Kidney (tissue), 14 donors: ENCODE results near the gene DNAJB8. TPM values are rescaled to one million over a fixed set of nuclear protein-coding genes. Genes with fewer than 3 reads are reported as not detected.

ENCODE experiments used
- DNase-seq, 5 donors: peaks; one replicate each; pipeline ENCODE4 v3.0.0-alpha.2; 2013 to 2020
- FAIRE-seq: peaks from 2 replicates; lab custom pipeline; 2012; peaks lifted over from hg19 to GRCh38; lab: Jason Lieb, UNC
- H3K27ac ChIP-seq, 2 donors: one replicate each; pipeline ENCODE4 v1.7.0; 2013; ENCODE audit warnings: low read depth in 2 of 2, low read length in 2 of 2, inconsistent platforms in 1 of 2
- H3K27me3 ChIP-seq: one replicate; pipeline ENCODE4 v1.7.1; 2013; ENCODE audit warnings: low read length, inconsistent platforms; ENCODE audit not compliant: control insufficient read depth, insufficient read depth
- H3K36me3 ChIP-seq, 3 donors: one replicate each; pipeline versions ENCODE4 v1.7.0 to v1.7.1; 2013; ENCODE audit warnings: low read length in 3 of 3, control low read depth in 1 of 3, inconsistent platforms in 1 of 3; ENCODE audit not compliant: insufficient read depth in 3 of 3, control insufficient read depth in 2 of 3
- H3K4me1 ChIP-seq, 3 donors: one replicate each; pipeline versions ENCODE4 v1.7.0 to v1.7.1; 2013; ENCODE audit warnings: low read length in 3 of 3, inconsistent platforms in 1 of 3, low read depth in 1 of 3; ENCODE audit not compliant: control insufficient read depth in 2 of 3, insufficient read depth in 2 of 3
- H3K4me3 ChIP-seq, 3 donors: one replicate each; pipeline versions ENCODE4 v1.7.0 to v1.8.1; 2013; ENCODE audit warnings: low read length in 3 of 3, control low read depth in 1 of 3, inconsistent platforms in 1 of 3
- H3K9ac ChIP-seq, 3 donors: one replicate each; pipeline versions ENCODE4 v1.7.0 to v1.7.1; 2013; ENCODE audit warnings: low read length in 3 of 3, control low read depth in 1 of 3, inconsistent platforms in 1 of 3
- H3K9me3 ChIP-seq, 3 donors: one replicate each; pipeline versions ENCODE4 v1.7.0 to v1.7.1; 2013; ENCODE audit warnings: low read length in 3 of 3, control low read depth in 1 of 3, inconsistent platforms in 1 of 3; ENCODE audit not compliant: control insufficient read depth in 2 of 3, insufficient read depth in 1 of 3
- CTCF ChIP-seq: IDR thresholded peaks from 3 replicates; pipeline ENCODE4 v1.5.1; 2012; ENCODE audit warnings: mild to moderate bottlenecking, moderate library complexity, borderline replicate concordance; ENCODE audit not compliant: insufficient read depth; ENCODE audit errors: extremely low read depth
- intact Hi-C: fragments of 100-400 bp; cut with DNase I; formaldehyde crosslinking; loops from one replicate; pipeline ENCODE4 v1.11.1; 2022
- polyA plus RNA-seq: library from polyadenylated mRNA; stranded (reverse); fragments of 350-450 nt; fragmentation: Illumina TruSeq; extraction: RNeasy Lipid Tissue Mini Kit (QIAGEN cat#74804); gene quantifications from one replicate; pipeline ENCODE4 v1.2.3, GENCODE V29; 2014; ENCODE audit warnings: low read depth, low replicate concordance; ENCODE audit not compliant: insufficient read depth
- total RNA-seq: library from RNA; stranded (reverse); fragmentation: NEBNext Ultra II Directional; extraction: Animal tissue kit (Norgen Biotek cat#: 25700); gene quantifications from one replicate; pipeline ENCODE4 v1.2.1, GENCODE V29; 2021
- donor health status: control.
- donor health status: control.
- donor health status: control.
- donor health status: control.
- donor health status: control.
- donor health status: DM: yes; HTN: yes; CAD: no.
- donor health status: Normal renal cell carcinoma (clear cell type).

DNAJB8 gene
- total and polyA plus RNA-seq, 2 donors from 2014 or later, result not detected

DNA sequence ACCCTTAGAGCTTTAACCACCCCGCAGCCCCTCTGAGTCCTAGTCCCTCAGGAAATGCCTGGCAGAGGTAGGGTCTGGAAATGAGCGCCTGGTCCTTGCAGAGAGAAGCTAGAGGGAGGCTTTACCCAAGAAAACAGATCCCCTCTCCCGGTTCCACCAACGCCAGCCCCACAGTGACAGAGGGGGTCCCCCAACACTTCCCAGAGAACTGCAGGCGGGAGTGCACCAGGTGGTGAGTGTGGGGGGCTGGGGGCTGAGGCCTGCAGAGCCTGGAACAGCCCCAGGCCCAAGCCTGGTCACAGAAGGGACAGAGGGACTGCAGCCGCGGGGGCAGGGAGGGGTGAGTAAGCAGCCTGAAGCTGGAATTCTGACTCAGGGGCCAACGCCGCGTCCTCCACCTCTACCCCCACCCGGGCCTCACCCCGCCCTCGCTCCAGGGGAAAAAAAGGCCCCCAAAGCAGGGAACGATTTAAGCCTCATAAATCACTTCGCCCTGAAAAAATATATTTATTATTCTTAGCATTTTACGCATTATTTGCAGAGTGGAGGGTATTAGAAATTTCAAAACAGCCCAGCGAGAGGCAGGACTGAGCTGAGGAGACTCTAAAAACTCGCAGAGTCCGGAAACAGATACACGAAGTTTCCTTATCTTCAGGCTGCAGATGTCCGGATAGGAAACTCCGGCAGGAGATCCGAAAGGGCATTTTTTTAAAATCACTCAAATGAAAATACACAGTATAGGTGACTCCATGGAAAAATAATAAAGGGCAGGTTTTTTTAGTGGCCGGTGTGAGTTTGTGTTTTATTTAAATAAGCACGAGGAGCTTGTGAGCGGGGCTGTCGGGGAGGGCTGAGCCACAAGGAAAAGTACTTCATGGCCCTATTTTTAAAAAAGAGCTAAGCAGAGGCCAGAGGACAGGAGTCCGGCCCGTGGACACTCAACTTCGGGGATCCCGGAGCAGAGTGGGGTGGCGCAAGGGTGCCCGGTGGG, 16.3 kb upstream of the DNAJB8 start:
- H3K27ac ChIP-seq, result peak overlapping the region; percentile 61 to 76
- FAIRE-seq (no peak), DNase-seq (peak in 4 of 5 donors; percentile 33 to 83 (median 72))
- peaks cover 0 to 3% (median 0%) of the 10 kb centered on the region in 3 donors for H3K36me3 ChIP-seq
- intact Hi-C loops, result no loop called here
- TF ChIP-seq CTCF, result no peak
- peak overlapping the region in 1 of 3 donors; percentile 47 for H3K4me3 ChIP-seq
- no peaks in the 10 kb centered on the region for H3K9me3 ChIP-seq
- H3K9ac ChIP-seq, result peak overlapping the region in 1 of 3 donors; percentile 51
- peaks cover 0 to 8% (median 4%) of the 10 kb centered on the region in 3 donors for H3K4me1 ChIP-seq
- H3K27me3 ChIP-seq, result peaks cover 27% of the 10 kb centered on the region

DNA sequence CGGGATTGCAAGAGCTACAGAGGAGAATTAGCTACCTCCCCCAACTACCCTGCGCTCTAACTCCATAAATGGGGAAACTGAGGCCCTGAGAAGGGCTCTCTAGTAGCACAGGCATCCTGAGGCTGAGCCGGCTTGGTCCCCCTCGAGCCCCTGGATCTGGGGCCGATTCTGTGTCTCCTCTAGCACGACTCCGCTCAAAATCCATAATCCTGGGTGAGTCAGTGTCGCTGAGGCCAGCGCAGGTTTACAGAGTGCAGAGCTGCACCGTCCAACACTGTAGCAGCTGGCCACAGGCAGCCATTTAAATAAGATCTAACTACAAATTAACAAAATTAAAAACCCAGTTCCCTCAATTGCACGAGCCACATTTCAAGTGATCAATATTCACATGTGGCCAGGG, 15.5 kb upstream of the DNAJB8 start:
- Histone ChIP-seq H3K27ac (peak overlapping the region in 1 of 2 donors; percentile 57), H3K9ac (no peak overlapping the region), H3K9me3 (no peaks in the 10 kb centered on the region), H3K27me3 (peaks cover 27% of the 10 kb centered on the region), H3K36me3 (peaks cover 0 to 3% (median 0%) of the 10 kb centered on the region in 3 donors), H3K4me3 (no peak overlapping the region), H3K4me1 (peaks cover 0 to 8% (median 4%) of the 10 kb centered on the region in 3 donors)
- FAIRE-seq, result no peak
- peak in 1 of 5 donors; percentile 47 for DNase-seq
- no peak for TF ChIP-seq CTCF
- intact Hi-C loops, result no loop called here

DNA sequence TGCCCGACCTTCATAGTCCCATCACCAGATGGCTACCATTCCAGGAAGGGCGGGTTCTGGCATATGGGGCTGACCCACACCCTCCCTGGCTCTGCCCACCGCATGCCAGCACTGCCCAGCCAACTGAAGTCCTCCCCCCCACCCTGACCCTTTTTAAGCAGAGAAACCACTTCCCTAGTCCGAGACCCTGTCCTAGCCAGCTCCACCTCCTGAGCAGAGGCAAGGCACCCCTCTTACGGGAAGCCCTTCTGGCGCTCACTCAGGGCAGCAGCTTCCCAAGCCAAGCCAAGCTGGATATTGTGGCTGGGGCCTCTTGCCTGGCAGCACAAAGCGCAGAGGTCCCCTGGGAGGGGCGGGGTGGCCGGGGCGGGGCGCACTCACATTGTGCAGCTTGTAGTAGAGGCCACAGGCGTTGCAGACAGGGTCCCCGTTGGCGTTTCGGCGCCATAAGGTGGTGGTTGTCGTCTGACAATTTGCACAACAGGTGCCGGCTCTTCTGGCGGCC, 14.8 kb upstream of the DNAJB8 start:
- H3K27me3 ChIP-seq, result peaks cover 27% of the 10 kb centered on the region
- TF ChIP-seq CTCF, result no peak
- peak overlapping the region; percentile 21 to 43 for H3K27ac ChIP-seq
- H3K4me3 ChIP-seq, result no peak overlapping the region
- no peak overlapping the region for H3K9ac ChIP-seq
- intact Hi-C loops, result no loop called here
- FAIRE-seq, result no peak
- H3K4me1 ChIP-seq, result peaks cover 0 to 6% (median 4%) of the 10 kb centered on the region in 3 donors
- peak in 1 of 5 donors; percentile 88 for DNase-seq
- no peaks in the 10 kb centered on the region for H3K9me3 ChIP-seq
- peaks cover 0 to 3% (median 0%) of the 10 kb centered on the region in 3 donors for H3K36me3 ChIP-seq
